Keratinocyte (primary cell): ENCODE results near the gene RGS18. TPM values are rescaled to one million over a fixed set of nuclear protein-coding genes. Genes with fewer than 3 reads are reported as not detected.
"Not testable (repeated sequence)": the region's sequence is repeated elsewhere in the genome, so short reads cannot be mapped to it uniquely, and the experiment has no call there.

Experiments
- DNase-seq: peaks from one replicate; pipeline ENCODE4 v3.0.0-alpha.2; 2011; ENCODE audit warnings: low read depth, missing footprints, low spot score
- FAIRE-seq: peaks from 2 replicates; lab custom pipeline; 2011; peaks lifted over from hg19 to GRCh38; lab: Jason Lieb, UNC
- H2AFZ ChIP-seq: 2 replicates; pipeline ENCODE4 v1.6.0; 2012; ENCODE audit warnings: low read length, control low read depth, inconsistent platforms; ENCODE audit not compliant: control insufficient read depth
- H3K27ac ChIP-seq: 2 replicates; pipeline ENCODE4 v1.5.1; 2011; ENCODE audit warnings: low read length; ENCODE audit not compliant: control insufficient read depth, insufficient read depth
- H3K27me3 ChIP-seq: 3 replicates; pipeline ENCODE4 v1.6.0; 2011; ENCODE audit warnings: low read length; ENCODE audit not compliant: control insufficient read depth, insufficient read depth; ENCODE audit errors: extremely low read depth
- H3K36me3 ChIP-seq, 2 experiments: 2 replicates in 1 of 2; 3 replicates in 1 of 2; pipeline ENCODE4 v1.5.1; 2011; ENCODE audit warnings: low read length in 2 of 2, mild to moderate bottlenecking in 1 of 2; ENCODE audit not compliant: control insufficient read depth in 2 of 2, insufficient read depth in 2 of 2; ENCODE audit errors: extremely low read depth in 1 of 2
- H3K4me1 ChIP-seq: 3 replicates; pipeline ENCODE4 v1.5.1; 2011; ENCODE audit warnings: low read length; ENCODE audit not compliant: control insufficient read depth, insufficient read depth; ENCODE audit errors: extremely low read depth
- H3K4me2 ChIP-seq: 3 replicates; pipeline ENCODE4 v1.6.0; 2011; ENCODE audit warnings: low read depth, low read length; ENCODE audit not compliant: control insufficient read depth, insufficient read depth; ENCODE audit errors: extremely low read depth
- H3K4me3 ChIP-seq, 3 experiments: fragments of 200-600 bp in 1 of 3; sonication (generic) in 1 of 3; 2 replicates in 2 of 3; 3 replicates in 1 of 3; pipeline ENCODE4 v1.5.1; 2011 to 2016; ENCODE audit warnings: low read length in 3 of 3, mild to moderate bottlenecking in 3 of 3, control low read depth in 2 of 3, inconsistent platforms in 1 of 3, low read depth in 1 of 3, mixed read lengths in 1 of 3, mixed run types in 1 of 3, moderate library complexity in 1 of 3; ENCODE audit not compliant: control insufficient read depth in 2 of 3, insufficient read depth in 2 of 3; ENCODE audit errors: extremely low read depth in 1 of 3
- H3K79me2 ChIP-seq: 2 replicates; pipeline ENCODE4 v1.6.0; 2012; ENCODE audit warnings: low read length; ENCODE audit not compliant: control insufficient read depth, insufficient read depth
- H3K9ac ChIP-seq: 3 replicates; pipeline ENCODE4 v1.6.0; 2011; ENCODE audit warnings: low read length; ENCODE audit not compliant: control insufficient read depth, insufficient read depth; ENCODE audit errors: extremely low read depth
- H3K9me1 ChIP-seq: 3 replicates; pipeline ENCODE4 v1.6.0; 2011; ENCODE audit warnings: low read length; ENCODE audit not compliant: control insufficient read depth, insufficient read depth; ENCODE audit errors: extremely low read depth
- H3K9me3 ChIP-seq: 2 replicates; pipeline ENCODE4 v1.5.1; 2012; ENCODE audit warnings: low read depth, low read length; ENCODE audit not compliant: control insufficient read depth
- H4K20me1 ChIP-seq: 3 replicates; pipeline ENCODE4 v1.6.0; 2011; ENCODE audit warnings: low read length; ENCODE audit not compliant: control insufficient read depth, insufficient read depth; ENCODE audit errors: extremely low read depth
- CTCF ChIP-seq, 3 experiments: IDR thresholded peaks in 1 of 3; conservative IDR thresholded peaks in 1 of 3; optimal IDR thresholded peaks in 1 of 3; 2 replicates in 2 of 3; 3 replicates in 1 of 3; pipeline versions ENCODE3 to v1.5.1; 2011; ENCODE audit warnings: low read length in 3 of 3, mild to moderate bottlenecking in 3 of 3, moderate library complexity in 2 of 3, control low read depth in 1 of 3, inconsistent platforms in 1 of 3; ENCODE audit not compliant: insufficient read depth in 2 of 3; ENCODE audit errors: extremely low read depth in 1 of 3
- EZH2 ChIP-seq: IDR thresholded peaks from one replicate; pipeline ENCODE4 v1.6.1; 2012; ENCODE audit warnings: inconsistent platforms, mild to moderate bottlenecking, low read length, moderate library complexity
- dilution Hi-C: fragments of 300-500 bp; cut with MboI; formaldehyde crosslinking; loops from one replicate; pipeline ENCODE4 v1.7.0; 2020; ENCODE audit warnings: low sequenced_read_pairs; ENCODE audit not compliant: extremely low pct_ligation_motif_present
- polyA plus RNA-seq, 5 experiments: library from polyadenylated mRNA; depleted of rRNA in 3 of 5; stranded (reverse) in 3 of 5; stranded (forward) in 1 of 5; unstranded in 1 of 5; fragments of >200 nt; gene quantifications; 1 replicate in 1 of 5; 2 replicates in 3 of 5; 3 replicates in 1 of 5; pipeline versions ENCODE4 v1.2.1 to v1.2.3, GENCODE V29; 2011 to 2012; ENCODE audit warnings: missing spikeins in 2 of 5, low read depth in 1 of 5, low replicate concordance in 1 of 5

Gene RGS18
- polyA plus RNA-seq, 1 donor (not counting 4 experiments of a cell fraction or from before 2014, with no cell fraction given), result 1.6 TPM

GRCh38 chr1:192126030-192126619 lies 32.1 kb upstream of the RGS18 start:
- Histone ChIP-seq H3K79me2 (no peaks in the 10 kb centered on the region), H3K9me3 (no peaks in the 10 kb centered on the region), H3K9me1 (no peaks in the 10 kb centered on the region), H4K20me1 (no peaks in the 10 kb centered on the region), H3K4me3 (no peak overlapping the region), H3K4me2 (no peak overlapping the region), H2AFZ (no peak overlapping the region), H3K36me3 (no peaks in the 10 kb centered on the region), H3K27me3 (no peaks in the 10 kb centered on the region), H3K4me1 (no peaks in the 10 kb centered on the region), H3K27ac (no peak overlapping the region), H3K9ac (no peak overlapping the region)
- FAIRE-seq (no peak), DNase-seq (no peak)
- TF ChIP-seq CTCF (optimal IDR thresholded peaks at IDR 0.05 in 1 of 3, IDR thresholded peaks at IDR 0.05 in 1 of 3, conservative IDR thresholded peaks at IDR 0.05 in 1 of 3; ENCODE audit: extremely low read depth in 1 of 3, insufficient read depth in 2 of 3, low read length in 3 of 3), result no peak
- no peak for TF ChIP-seq EZH2
- dilution Hi-C loops, result no loop called here

GRCh38 chr1:192130175-192130574 lies 28.1 kb upstream of the RGS18 start:
- Histone ChIP-seq H2AFZ (no peak overlapping the region), H3K9ac (no peak overlapping the region)

GRCh38 chr1:192130865-192131264 lies 27.4 kb upstream of the RGS18 start:
- H3K27me3 ChIP-seq, H3K36me3 ChIP-seq, H3K79me2 ChIP-seq, H3K27ac ChIP-seq, H3K4me1 ChIP-seq, H4K20me1 ChIP-seq, H3K4me3 ChIP-seq, H3K9ac ChIP-seq, H3K4me2 ChIP-seq, DNase-seq, dilution Hi-C loops, H3K9me3 ChIP-seq, H3K9me1 ChIP-seq, H2AFZ ChIP-seq, FAIRE-seq: not testable (repeated sequence)

More at GRCh38 chr1:192130175-192130574, 28.1 kb upstream of the RGS18 start:
- Histone ChIP-seq H3K27ac (no peak overlapping the region), H3K4me2 (no peak overlapping the region), H3K79me2 (no peaks in the 10 kb centered on the region), H3K36me3 (no peaks in the 10 kb centered on the region), H3K4me1 (peaks cover 5% of the 10 kb centered on the region), H3K27me3 (no peaks in the 10 kb centered on the region), H4K20me1 (no peaks in the 10 kb centered on the region), H3K4me3 (no peak overlapping the region), H3K9me3 (no peaks in the 10 kb centered on the region), H3K9me1 (no peaks in the 10 kb centered on the region)
- no peak for DNase-seq
- dilution Hi-C loops, result no loop called here
- FAIRE-seq, result no peak
- no peak for TF ChIP-seq EZH2
